GM18909 (cell line): ENCODE data around the gene FLT3LG.
"Not testable (repeated sequence)": the region's sequence is repeated elsewhere in the genome, so short reads cannot be mapped to it uniquely, and the experiment has no call there.

ENCODE experiments used
- ATAC-seq: cut with Tn5 transposase; IDR thresholded peaks from one replicate; pipeline ENCODE4 v1.9.1; 2021; ENCODE audit warnings: mild to moderate bottlenecking; ENCODE audit not compliant: unreplicated experiment, poor library complexity

Gene FLT3LG

DNA sequence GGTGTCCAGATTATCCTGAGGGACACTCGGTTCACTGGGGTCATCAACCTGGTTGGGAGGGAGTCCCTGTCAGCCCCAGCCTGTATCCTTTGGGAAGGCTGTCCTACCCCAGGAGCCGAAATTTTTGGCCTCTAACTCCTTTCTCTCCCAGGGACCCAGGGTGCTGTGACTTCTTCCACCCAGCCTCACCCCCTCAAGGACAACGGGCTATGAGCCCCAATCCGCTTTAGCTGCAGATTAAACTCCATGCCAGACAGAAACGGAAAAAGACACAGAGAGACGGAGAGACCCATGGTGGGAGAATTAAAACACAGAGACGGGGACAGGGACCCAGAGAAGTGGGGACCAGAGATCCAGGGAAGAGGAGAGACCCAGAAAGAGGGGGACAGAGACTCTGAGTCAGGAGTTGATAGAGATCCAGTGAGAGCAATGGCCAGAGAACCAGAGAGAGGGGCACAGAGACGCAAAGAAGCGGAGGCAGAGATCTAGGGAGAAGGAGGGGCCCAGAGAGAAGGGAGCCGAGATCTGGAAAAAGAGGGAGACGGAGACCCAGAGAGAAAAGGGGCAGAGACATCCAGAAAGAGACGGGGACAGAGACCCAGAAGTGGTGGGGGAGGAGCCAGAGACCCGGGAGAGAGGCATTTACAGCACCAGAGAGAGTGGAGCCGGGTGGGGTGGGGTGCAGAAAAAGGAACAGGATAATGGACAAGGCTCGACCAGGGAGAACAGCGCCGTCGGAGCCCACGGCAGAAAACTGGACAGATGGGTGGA, 33.4 kb upstream of the FLT3LG start:
- ATAC-seq = no peak

DNA sequence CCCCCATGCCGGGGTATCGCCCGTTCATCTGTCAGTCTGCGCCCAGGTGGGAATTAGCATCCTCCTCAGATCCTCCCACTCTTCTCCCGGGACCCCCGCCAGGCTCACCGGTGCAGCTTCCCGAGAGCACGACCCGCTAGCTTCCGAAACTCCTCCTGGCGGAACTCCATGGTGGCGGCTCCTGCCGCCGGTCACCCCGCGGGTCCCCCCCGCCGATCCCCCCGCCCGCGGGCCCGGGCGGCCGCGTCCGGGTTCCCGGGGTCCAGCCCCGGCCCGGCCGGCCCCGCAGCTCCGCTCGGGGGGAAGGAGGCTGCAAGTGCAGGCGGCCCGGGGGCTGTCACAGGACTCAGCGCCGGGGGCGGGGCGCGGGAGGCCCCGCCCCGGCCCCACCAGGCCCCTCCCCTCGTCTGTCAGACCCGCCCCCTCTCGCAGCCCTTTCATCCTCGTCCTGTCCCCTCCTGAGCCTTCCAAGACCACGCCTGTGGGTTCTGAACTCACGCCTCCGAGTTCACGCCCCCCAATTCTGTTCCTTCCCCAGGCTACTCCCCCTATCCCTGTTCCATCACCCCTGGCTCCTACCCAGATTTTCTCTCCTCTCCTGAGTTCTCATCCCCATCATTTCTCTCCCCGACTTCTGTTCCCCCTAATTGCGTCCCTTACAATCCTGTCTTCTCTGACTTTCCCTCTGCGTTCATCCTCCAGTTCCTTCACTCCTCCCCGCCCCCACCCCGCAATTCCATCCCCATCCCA, 32.6 kb upstream of the FLT3LG start, which contains the start of gene SLC17A7:
Gene SLC17A7, minus strand, starts transcription at position 318 of the 750 bp plus-strand sequence. Its CDS starts 148 bp downstream, at position 170.
- no peak for ATAC-seq

DNA sequence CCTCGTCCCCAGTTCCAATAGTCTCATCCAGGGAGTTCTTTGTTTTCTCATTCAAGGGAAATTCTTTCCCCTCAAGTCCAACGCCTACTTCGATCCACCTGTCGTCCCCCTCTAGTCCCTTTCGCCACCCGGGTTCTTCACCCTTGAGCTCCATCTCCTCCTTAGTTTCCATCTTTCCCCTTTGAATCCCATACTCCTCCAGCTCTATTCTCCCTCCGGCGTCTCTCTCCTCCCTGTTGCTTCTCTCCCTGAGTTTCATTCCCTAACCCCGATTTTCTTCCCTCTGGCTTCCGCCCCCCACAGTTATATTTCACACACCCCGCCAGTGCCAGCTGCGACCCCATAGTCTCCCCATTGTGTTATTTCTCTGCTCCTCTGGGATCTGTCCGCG, 32.1 kb upstream of the FLT3LG start:
- ATAC-seq = no peak

DNA sequence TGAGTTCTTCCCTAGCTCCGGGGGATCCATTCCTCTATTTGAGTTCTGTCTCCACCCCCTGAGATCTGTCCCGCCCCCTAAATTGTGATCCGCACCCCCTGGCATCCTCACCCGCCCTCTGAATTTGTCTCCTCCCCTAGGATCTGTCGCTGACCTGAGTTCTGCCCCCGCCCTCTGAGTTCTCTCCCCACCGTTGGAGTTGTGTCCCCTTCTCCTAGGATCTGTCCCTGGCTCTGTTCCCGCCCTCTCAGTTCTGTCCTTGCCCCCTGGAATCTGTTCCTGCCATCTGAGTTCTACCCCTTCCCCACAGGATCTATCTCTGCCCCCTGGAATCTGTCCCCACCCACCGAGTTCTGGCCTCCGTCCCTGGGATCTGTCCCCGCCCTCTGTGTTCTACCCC, 31.7 kb upstream of the FLT3LG start:
- ATAC-seq = no peak

DNA sequence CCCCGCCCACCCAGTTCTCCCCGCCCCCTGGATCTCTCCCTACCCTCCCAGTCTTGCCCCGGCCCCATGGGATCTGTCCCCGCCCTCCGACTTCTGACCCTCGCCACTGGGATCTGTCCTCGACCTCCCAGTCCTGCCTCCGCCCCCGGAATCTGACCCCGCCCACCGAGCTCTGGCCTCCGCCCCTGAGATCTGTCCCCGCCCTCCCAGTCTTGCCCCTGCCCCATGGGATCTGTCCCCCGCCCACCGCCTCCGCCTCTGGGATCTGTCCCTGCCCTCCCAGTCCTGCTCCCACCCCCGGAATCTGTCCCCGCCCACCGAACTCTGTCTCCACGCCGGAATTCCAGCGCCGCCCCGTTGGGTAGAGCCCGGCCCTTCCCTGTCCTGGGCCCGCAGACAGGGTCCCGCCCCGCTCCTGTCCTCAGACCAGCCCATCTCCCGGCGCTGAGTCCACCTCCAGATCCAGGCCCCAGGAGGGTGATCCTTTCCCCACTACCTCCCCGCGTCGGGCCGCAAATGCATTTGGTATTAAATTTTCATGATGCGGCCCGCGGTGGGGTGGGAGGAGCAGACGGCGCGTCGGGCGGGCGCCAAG, 31.1 kb upstream of the FLT3LG start:
- ATAC-seq = peak; percentile 17

DNA sequence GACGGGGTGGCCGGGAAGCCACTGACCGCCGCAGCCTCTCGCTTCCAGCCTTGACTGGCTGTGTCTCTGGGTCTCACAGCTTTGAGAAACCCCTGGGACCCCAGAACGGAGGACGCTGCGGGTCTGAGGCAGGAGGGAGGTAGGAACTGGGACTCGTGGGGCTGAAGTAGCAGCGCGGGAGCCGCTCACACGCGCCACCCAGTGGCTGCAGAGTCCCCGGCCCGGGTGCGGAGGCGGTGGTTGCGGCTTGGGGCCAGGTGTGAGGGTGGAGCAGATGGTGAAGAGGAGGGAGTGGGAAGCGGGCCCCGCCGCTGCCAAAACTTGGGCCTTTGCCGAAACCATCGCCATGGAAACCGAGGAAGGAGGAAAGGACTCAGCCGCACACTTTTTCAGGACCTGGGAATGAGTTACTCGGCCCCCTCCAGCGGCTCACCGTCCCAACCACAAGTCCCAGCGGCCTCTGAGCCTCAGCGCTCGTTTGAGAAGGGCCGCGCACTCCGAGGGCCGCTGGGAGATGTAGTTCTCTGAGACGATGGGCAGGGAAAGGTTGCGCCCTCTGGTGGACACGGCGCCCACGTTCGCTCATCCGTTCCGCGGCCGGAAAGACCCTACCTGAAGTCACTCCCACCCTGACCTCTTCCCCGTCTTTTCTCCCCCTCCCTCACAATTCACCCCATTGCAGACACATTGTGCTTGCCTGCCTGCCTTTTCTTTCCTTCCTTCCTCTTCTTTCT, 30.5 kb upstream of the FLT3LG start:
- peak; percentile 77 for ATAC-seq

DNA sequence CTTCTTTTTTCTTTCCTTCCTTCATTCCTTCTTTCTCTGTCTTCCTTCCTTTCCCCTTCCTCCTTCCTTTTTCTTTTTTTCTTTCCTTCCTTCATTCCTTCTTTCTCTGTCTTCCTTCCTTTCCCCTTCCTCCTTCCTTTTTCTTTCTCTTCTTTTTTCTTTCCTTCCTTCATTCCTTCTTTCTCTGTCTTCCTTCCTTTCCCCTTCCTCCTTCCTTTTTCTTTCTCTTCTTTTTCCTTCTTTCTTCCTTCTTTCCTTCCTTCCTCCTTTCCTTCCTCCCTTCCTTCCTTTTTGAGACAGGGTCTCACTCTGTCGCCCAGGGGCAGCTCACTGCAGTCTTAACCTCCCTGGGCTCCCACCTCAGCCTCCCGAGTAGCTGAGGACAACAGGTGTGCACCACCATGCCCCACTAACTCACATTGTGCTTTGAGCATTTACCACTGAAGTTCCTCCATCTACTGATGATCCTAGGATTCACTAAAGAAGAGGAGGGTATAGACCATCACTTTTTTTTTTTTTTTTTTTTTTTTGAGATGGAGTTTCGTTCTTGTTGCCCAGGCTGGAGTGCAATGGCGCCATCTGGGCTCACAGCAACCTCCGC, 29.8 kb upstream of the FLT3LG start:
- ATAC-seq = not testable (repeated sequence)

DNA sequence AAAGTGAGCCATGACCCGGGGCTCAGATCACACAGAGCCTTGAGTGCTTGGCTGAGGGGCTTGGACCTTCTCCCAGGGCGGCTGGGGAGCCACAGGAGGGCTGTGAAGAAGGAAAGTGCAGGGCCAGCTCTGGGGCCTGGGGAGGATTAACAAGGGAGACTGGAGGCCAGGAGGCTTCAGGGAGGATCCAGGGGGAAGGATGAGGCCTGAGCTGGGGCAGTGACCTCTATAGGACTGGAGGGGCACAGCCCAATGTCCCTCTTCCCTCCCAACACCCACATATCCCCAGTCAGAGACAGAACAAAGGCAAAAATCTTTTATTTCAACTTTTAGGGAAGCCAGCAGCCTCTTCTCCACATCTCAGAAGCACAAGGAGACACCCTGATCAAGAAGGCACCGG, 28.0 kb upstream of the FLT3LG start:
- no peak for ATAC-seq

DNA sequence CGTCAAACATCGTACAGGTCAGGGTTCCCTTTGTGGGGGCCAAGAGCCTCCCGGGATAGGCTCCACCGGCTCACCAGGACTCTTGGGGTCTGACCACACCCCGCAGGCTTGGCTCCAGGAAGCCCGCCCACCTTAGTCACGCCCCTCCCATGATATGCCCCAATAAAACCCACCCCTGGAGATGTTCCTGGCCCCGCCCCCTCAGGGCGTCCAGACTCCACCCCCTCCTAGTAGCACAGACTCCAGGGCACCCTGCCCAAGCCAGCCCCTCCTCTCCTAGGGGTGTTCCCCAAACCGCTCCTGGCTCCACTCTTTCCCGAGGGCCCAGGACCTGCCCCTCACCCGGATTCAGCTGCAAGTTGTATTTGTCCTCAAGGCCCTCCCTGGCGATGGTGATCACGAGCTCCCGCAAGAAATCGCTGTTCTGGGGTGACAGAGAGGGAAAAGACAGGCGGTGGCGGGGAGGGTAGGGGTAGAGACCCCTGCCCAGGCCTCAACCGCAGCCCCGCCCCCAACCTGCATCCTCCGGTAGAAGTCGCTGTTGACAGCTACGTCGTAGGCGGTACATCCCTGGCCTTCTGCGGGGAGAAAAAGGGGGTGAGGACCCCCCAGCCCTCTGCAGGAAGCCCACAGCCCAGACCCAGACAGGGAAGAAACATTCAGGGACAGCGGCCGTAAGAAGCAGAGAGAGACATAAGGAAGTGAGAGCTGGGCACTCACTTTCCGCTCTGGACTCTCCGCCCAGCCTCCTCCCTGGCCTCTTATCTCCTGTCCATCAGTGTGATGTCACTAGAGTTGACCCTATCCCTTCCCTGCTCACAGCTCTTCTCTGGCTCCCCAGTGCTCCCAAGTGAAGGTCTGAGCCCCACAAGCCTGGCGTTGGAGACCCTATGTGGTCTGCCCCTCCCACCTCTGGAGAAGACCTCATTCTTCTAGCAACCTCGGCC, 26.3 kb upstream of the FLT3LG start:
- no peak for ATAC-seq

DNA sequence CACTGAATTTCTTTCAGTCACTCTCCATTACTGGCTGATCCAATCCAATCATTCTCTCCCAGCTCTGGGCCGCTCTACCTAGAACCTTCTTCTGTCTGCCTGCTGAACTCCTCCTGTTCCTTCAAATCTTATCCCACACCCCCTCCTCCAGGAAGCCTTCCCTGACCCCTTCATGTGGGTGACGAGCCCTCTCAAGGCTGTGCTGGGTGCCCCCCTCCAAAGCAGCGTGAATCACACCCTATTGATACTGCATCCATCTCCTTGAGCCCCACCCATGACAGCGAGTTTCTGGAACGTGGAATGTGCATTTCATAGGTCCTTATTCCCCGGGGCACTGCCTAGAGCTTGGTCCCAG, 25.6 kb upstream of the FLT3LG start:
- ATAC-seq = no peak

DNA sequence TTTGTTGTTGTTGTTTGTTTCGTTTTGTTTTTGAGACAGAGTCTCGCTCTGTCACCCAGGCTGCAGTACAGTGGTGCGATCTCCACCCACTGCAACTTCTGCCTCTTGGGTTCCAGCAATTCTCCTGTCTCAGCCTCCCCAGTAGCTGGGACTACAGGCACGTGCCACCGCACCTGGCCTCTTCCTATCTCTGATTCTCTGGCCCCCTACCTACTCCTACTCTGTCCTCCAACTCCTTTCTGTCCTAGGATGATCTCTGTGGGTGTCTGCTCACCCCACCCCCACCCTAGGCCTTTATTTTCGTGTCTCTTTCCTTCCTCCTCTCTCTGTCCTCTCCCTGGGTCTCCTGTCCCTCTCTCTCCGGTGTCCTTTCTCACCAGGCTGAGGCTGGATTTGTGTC, 23.6 kb upstream of the FLT3LG start:
- no peak for ATAC-seq

DNA sequence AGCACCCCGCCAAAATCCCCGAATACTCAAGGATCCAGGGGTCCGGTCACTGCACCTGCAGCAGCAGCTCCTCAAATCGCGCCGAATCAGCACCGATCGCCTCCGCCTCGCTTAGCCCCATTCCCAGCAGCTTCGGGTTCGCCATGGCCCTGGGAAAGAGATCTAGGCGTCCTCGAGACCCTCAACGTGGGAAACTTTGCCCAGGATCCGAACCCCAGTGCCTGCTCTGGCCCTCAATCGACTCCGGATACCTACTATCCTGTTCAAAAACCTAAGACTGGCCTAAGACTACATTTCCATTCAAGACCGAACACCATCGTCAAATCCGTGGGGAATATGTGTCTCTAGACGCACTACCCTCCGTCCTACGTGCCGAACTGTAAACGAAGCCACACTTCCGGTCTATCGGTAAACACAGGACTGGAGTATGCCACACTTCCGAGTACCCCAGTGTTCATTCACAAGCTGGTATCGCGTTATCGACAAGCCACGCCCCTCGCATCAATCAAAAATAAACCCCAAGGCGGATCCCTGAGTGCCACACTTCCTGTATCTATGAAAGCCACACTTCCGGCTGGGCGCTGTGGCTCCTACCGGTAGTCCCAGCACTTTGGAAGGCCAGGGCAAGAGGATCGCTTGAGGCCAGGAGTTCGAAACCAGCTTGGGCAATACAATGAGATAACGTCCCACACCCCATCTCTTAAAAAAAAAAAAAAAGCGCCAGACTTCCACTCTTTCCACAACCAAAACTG, 22.4 kb upstream of the FLT3LG start, which contains the start of gene PIH1D1:
Gene PIH1D1, minus strand, starts transcription at position 385 of the 752 bp plus-strand sequence. Its CDS starts 240 bp downstream, at position 145.
- ATAC-seq = peak; percentile 64

DNA sequence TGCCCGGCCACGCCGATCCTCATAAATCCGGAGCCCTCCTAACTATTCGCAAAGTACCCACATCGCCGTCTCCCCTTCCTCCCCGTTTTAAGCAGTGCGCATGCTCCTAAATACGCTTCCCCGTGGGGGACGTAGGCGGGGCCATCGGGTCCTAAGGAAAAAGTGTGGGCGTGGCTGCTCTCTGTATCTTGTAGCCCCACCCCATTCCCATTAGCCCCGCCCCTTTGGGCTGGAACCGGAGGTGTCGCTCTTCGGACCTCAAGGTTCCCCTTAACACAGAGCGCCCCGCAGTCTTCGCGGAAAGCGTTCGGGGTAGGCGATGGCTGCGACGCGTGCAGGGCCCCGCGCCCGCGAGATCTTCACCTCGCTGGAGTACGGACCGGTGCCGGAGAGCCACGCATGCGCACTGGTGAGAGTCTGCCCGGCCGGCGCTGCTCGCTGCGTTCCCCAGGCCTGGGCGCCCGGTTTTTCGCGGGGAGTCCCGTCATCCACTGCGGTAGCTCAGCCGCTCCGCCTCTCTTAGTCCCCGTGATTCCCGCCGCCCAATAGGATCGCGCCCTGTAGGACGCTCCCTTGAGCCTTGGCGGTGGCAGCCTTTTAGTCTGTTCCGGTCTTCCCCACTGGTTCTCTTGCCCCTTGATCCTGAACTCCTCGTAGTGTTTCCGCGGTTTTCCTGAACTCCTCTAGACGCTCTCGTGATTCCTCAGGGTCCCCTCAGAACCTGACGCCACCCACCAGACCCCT, 20.8 kb upstream of the FLT3LG start, which contains the start of gene ALDH16A1:
Gene ALDH16A1, plus strand, starts transcription at position 213 of the 744 bp plus-strand sequence. Its CDS starts 107 bp downstream, at position 320.
- ATAC-seq = peak; percentile 84

DNA sequence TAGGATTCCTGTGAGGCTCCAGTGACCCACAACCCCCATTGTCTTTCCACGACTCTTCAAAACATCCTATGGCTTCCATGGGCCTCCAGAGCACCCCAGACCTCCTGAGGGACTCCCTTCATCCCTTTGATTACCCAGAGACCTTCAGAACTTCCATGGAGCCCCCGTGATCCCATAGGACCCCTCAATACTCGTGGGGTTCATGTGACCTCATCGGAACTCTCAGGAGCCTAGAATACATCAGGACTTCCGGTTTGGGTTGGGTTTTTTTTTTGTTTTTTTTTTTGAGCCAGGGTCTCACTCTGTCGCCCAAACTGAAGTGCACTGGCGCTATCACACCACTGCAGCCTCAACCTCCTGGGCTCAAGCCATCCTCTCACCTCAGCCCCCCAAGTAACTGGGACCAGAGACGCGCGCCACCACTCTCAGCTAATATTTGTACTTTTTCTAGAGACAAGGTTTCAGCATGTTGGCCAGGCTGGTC, 20.2 kb upstream of the FLT3LG start:
- no peak for ATAC-seq

DNA sequence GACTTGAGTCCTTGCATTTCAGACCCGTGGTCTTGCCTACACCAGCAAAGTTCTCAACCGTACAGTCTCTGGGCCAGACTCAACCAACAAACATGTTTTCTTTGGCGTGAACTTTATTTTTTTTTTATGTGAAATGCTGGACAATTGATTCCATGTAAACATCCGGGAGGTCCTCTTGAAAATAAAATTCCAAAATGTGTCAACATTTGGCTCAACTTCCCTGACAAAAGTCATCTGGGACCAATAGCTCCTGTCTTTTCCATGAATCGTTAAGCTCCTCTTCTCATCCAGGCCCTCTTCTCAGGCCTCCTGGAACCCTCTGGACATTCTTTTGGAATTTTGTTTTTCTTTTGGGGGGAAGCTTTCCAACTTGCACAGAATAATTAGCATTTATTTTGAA, 18.2 kb upstream of the FLT3LG start:
- ATAC-seq = no peak

DNA sequence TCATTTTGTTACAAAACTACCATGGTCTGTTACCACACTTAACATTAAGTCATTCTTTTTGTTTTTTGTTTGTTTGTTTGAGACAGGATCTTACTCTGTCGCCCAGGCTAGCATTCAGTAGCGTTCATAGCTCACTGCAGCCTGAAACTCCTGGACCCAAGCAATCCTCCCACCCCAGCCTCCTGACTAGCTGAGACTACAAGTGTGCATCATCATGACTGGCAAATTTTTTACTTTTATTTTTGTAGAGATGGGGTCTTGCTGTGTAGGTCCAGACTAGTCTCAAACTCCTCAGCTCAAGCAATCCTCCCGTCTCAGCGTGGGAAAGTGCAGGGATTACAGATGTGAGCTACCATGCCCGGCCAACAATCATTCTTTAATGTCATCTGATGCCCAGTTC, 17.7 kb upstream of the FLT3LG start:
- no peak for ATAC-seq

DNA sequence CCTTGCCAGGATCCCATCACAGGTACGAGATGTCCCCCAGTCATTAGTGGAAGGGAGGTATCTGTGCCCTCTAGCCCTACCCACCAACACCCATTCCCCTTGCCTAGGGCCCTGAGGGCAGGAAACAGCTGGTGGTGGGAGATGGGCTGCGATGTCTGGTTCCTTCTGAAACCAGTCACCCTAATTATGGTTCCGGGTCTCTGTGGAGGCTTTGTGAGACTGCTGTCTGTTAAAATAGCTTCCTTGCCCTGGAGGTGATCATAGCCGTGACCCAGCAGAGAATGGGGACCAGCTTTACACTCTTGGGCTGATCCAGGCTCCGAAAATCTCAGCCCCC, 15.5 kb upstream of the FLT3LG start:
- ATAC-seq = no peak

DNA sequence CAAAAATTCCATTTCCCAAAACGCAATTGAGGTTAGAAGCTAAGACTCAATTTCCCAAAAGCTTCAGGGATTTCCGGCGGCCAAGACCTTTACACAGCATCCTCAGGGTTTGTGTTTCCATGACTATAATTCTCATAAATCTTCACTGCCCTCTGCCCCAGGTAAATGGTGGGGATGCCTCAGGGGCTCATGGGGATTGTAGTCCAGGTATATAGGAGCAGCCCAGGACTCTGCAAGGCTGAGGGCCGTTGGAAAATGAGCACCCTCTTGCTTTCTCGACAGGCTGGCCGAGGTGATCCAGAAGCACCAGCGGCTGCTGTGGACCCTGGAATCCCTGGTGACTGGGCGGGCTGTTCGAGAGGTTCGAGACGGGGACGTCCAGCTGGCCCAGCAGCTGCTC, 14.6 kb upstream of the FLT3LG start:
- ATAC-seq = no peak
